Measurements from ENCODE around the gene SPTB.

SPTB gene

GRCh38 chr14:64856529-64857445 lies 22.9 kb downstream of the SPTB start:
- Histone ChIP-seq H3K36me3 (no peaks in the 10 kb centered on the region), H3K4me3 (ENCODE audit: low read depth in 1 of 2, low read length in 1 of 2) (no peak overlapping the region), H3K4me1 (ENCODE audit: control insufficient read depth in 1 of 2, insufficient read depth in 1 of 2, low read depth in 1 of 2, low read length in 1 of 2) (peaks cover 8 to 19% of the 10 kb centered on the region in 2 experiments), H3K27ac (no peak overlapping the region), H3K27me3 (peaks cover 12% of the 10 kb centered on the region), H3K9me3 (no peaks in the 10 kb centered on the region)
- TF ChIP-seq CTCF (IDR thresholded peaks at IDR 0.05), result no peak

GRCh38 chr14:64855721-64856528 lies 23.8 kb downstream of the SPTB start:
- Histone ChIP-seq H3K27ac (no peak overlapping the region), H3K9me3 (no peaks in the 10 kb centered on the region)

GRCh38 chr14:64850369-64851137 lies 29.2 kb downstream of the SPTB start:
- peaks cover 45% of the 10 kb centered on the region for H3K27me3 ChIP-seq
- no peak for TF ChIP-seq CTCF (IDR thresholded peaks at IDR 0.05)
- H3K4me3 ChIP-seq (ENCODE audit: low read depth in 1 of 2, low read length in 1 of 2), result no peak overlapping the region
- no peaks in the 10 kb centered on the region for H3K9me3 ChIP-seq
- no peaks in the 10 kb centered on the region for H3K36me3 ChIP-seq
- peaks cover 8 to 11% of the 10 kb centered on the region in 2 experiments for H3K4me1 ChIP-seq (ENCODE audit: control insufficient read depth in 1 of 2, insufficient read depth in 1 of 2, low read depth in 1 of 2, low read length in 1 of 2)
- H3K27ac ChIP-seq, result no peak overlapping the region

More at GRCh38 chr14:64855721-64856528, 23.8 kb downstream of the SPTB start:
- no peak overlapping the region for H3K4me3 ChIP-seq (ENCODE audit: low read depth in 1 of 2, low read length in 1 of 2)
- peaks cover 17% of the 10 kb centered on the region for H3K27me3 ChIP-seq
- H3K36me3 ChIP-seq, result no peaks in the 10 kb centered on the region
- no peak for TF ChIP-seq CTCF (IDR thresholded peaks at IDR 0.05)
- peaks cover 8 to 19% of the 10 kb centered on the region in 2 experiments for H3K4me1 ChIP-seq (ENCODE audit: control insufficient read depth in 1 of 2, insufficient read depth in 1 of 2, low read depth in 1 of 2, low read length in 1 of 2)

GRCh38 chr14:64849940-64850339 lies 29.8 kb downstream of the SPTB start:
- Histone ChIP-seq H3K27ac (no peak overlapping the region), H3K27me3 (peaks cover 51% of the 10 kb centered on the region), H3K9me3 (no peaks in the 10 kb centered on the region), H3K4me3 (ENCODE audit: low read depth in 1 of 2, low read length in 1 of 2) (no peak overlapping the region), H3K4me1 (ENCODE audit: control insufficient read depth in 1 of 2, insufficient read depth in 1 of 2, low read depth in 1 of 2, low read length in 1 of 2) (peaks cover 6% of the 10 kb centered on the region in 2 experiments), H3K36me3 (no peaks in the 10 kb centered on the region)
- no peak for TF ChIP-seq CTCF (IDR thresholded peaks at IDR 0.05)

GRCh38 chr14:64848239-64848638 lies 31.5 kb downstream of the SPTB start:
- H3K27me3 ChIP-seq, result peaks cover 68% of the 10 kb centered on the region

More at GRCh38 chr14:64848239-64848638, 31.5 kb downstream of the SPTB start:
- Histone ChIP-seq H3K4me3 (ENCODE audit: low read depth in 1 of 2, low read length in 1 of 2) (no peak overlapping the region), H3K36me3 (no peaks in the 10 kb centered on the region), H3K4me1 (ENCODE audit: control insufficient read depth in 1 of 2, insufficient read depth in 1 of 2, low read depth in 1 of 2, low read length in 1 of 2) (no peaks in the 10 kb centered on the region), H3K9me3 (no peaks in the 10 kb centered on the region), H3K27ac (no peak overlapping the region)
- TF ChIP-seq CTCF (IDR thresholded peaks at IDR 0.05), result no peak
